H9 (cell line): Measurements from ENCODE around the gene WFS1. TPM values are rescaled to one million over a fixed set of nuclear protein-coding genes. Genes with fewer than 3 reads are reported as not detected.

Experiments
- DNase-seq: peaks from one replicate; pipeline ENCODE4 v3.0.0-alpha.2; 2017
- H2AFZ ChIP-seq: one replicate; pipeline ENCODE4 v1.6.1; 2013; ENCODE audit warnings: mild to moderate bottlenecking, low read length, control low read depth, moderate library complexity
- H2AK5ac ChIP-seq: 2 replicates; pipeline ENCODE4 v1.6.1; 2013; ENCODE audit warnings: low read length, control low read depth, mixed read lengths; ENCODE audit not compliant: insufficient read length
- H2BK120ac ChIP-seq: one replicate; pipeline ENCODE4 v1.6.1; 2013; ENCODE audit warnings: low read depth, mild to moderate bottlenecking, low read length, control low read depth, inconsistent platforms; ENCODE audit not compliant: poor library complexity, severe bottlenecking
- H2BK12ac ChIP-seq: 2 replicates; pipeline ENCODE4 v1.6.1; 2013; ENCODE audit warnings: low read length, control low read depth, mixed read lengths, low read depth; ENCODE audit not compliant: insufficient read length
- H2BK15ac ChIP-seq: 2 replicates; pipeline ENCODE4 v1.6.1; 2013; ENCODE audit warnings: low read depth, low read length, control low read depth
- H2BK20ac ChIP-seq: one replicate; pipeline ENCODE4 v1.6.1; 2013; ENCODE audit warnings: low read depth, mild to moderate bottlenecking, low read length, control low read depth, inconsistent platforms; ENCODE audit not compliant: poor library complexity, severe bottlenecking
- H2BK5ac ChIP-seq: 2 replicates; pipeline ENCODE4 v1.6.1; 2013; ENCODE audit warnings: low read length, control low read depth, mixed read lengths; ENCODE audit not compliant: insufficient read length
- H3K14ac ChIP-seq: 2 replicates; pipeline ENCODE4 v1.6.1; 2013; ENCODE audit warnings: low read length, control low read depth; ENCODE audit not compliant: insufficient read depth
- H3K18ac ChIP-seq: 2 replicates; pipeline ENCODE4 v1.6.1; 2013; ENCODE audit warnings: low read depth, mild to moderate bottlenecking, mixed read lengths, low read length, control low read depth; ENCODE audit not compliant: insufficient read length
- H3K23ac ChIP-seq: 2 replicates; pipeline ENCODE4 v1.6.1; 2013; ENCODE audit warnings: low read length, control low read depth, mixed read lengths, low read depth; ENCODE audit not compliant: insufficient read length
- H3K23me2 ChIP-seq: 2 replicates; pipeline ENCODE4 v1.6.1; 2013; ENCODE audit warnings: low read depth, mild to moderate bottlenecking, mixed read lengths, low read length, control low read depth; ENCODE audit not compliant: insufficient read length, poor library complexity, severe bottlenecking
- H3K27ac ChIP-seq: 2 replicates; pipeline ENCODE4 v1.5.1; 2013; ENCODE audit warnings: low read length, control low read depth, mixed read lengths, low read depth; ENCODE audit not compliant: insufficient read length
- H3K27me3 ChIP-seq: 2 replicates; pipeline ENCODE4 v1.6.1; 2013; ENCODE audit warnings: low read length, control low read depth, inconsistent platforms; ENCODE audit not compliant: insufficient read depth
- H3K4ac ChIP-seq: 2 replicates; pipeline ENCODE4 v1.6.1; 2013; ENCODE audit warnings: low read depth, mild to moderate bottlenecking, control low read depth, inconsistent platforms, low read length, moderate library complexity
- H3K4me1 ChIP-seq: 2 replicates; pipeline ENCODE4 v1.6.1; 2013; ENCODE audit warnings: low read length, control low read depth, inconsistent platforms; ENCODE audit not compliant: insufficient read depth
- H3K4me2 ChIP-seq: 2 replicates; pipeline ENCODE4 v1.6.1; 2013; ENCODE audit warnings: low read length, control low read depth, mixed read lengths; ENCODE audit not compliant: insufficient read length, insufficient read depth
- H3K56ac ChIP-seq: 2 replicates; pipeline ENCODE4 v1.6.1; 2013; ENCODE audit warnings: low read depth, mild to moderate bottlenecking, mixed read lengths, low read length, control low read depth; ENCODE audit not compliant: insufficient read length
- H3K79me1 ChIP-seq: 2 replicates; pipeline ENCODE4 v1.6.1; 2013; ENCODE audit warnings: low read depth, mild to moderate bottlenecking, moderate library complexity, low read length, control low read depth, inconsistent platforms; ENCODE audit not compliant: insufficient read depth, poor library complexity, severe bottlenecking
- H3K79me2 ChIP-seq: 2 replicates; pipeline ENCODE4 v1.6.1; 2013; ENCODE audit warnings: low read length, control low read depth, inconsistent platforms; ENCODE audit not compliant: insufficient read depth
- H3K9ac ChIP-seq: 2 replicates; pipeline ENCODE4 v1.6.1; 2013; ENCODE audit warnings: low read length, control low read depth, mixed read lengths; ENCODE audit not compliant: insufficient read length; ENCODE audit errors: extremely low read depth
- H3K9me3 ChIP-seq: one replicate; pipeline ENCODE4 v1.6.1; 2013; ENCODE audit warnings: low read depth, low read length, inconsistent platforms; ENCODE audit not compliant: control insufficient read depth
- H3T11ph ChIP-seq: one replicate; pipeline ENCODE4 v1.6.1; 2013; ENCODE audit warnings: mild to moderate bottlenecking, low read length, control low read depth, inconsistent platforms
- H4K20me1 ChIP-seq: one replicate; pipeline ENCODE4 v1.6.1; 2013; ENCODE audit not compliant: control insufficient read depth, insufficient read length, insufficient read depth
- H4K5ac ChIP-seq: 2 replicates; pipeline ENCODE4 v1.6.1; 2013; ENCODE audit warnings: low read depth, mild to moderate bottlenecking, mixed read lengths, low read length, control low read depth; ENCODE audit not compliant: insufficient read length
- H4K8ac ChIP-seq: replicated peaks from 2 replicates; pipeline ENCODE4 v1.6.1; 2013; ENCODE audit warnings: low read length, control low read depth, mixed read lengths, low read depth; ENCODE audit not compliant: insufficient read length
- H4K91ac ChIP-seq: 2 replicates; pipeline ENCODE4 v1.6.1; 2013; ENCODE audit warnings: low read depth, mild to moderate bottlenecking, moderate library complexity, mixed read lengths, low read length, control low read depth; ENCODE audit not compliant: insufficient read length
- H3K27ac Mint-ChIP-seq, 3 experiments: 2 replicates in 2 of 3; 3 replicates in 1 of 3; pipeline ENCODE4 v1.8.0; 2020 to 2021; ENCODE audit warnings: mixed read lengths in 3 of 3, mild to moderate bottlenecking in 1 of 3, moderate library complexity in 1 of 3
- H3K27me3 Mint-ChIP-seq: 2 replicates; pipeline ENCODE4 v1.8.0; 2021; ENCODE audit warnings: low read depth, mild to moderate bottlenecking, moderate library complexity, mixed read lengths
- H3K36me3 Mint-ChIP-seq, 3 experiments: 2 replicates in 2 of 3; 3 replicates in 1 of 3; pipeline ENCODE4 v1.8.0; 2020 to 2021; ENCODE audit warnings: low read depth in 3 of 3, mixed read lengths in 3 of 3; ENCODE audit not compliant: insufficient read depth in 1 of 3
- H3K4me1 Mint-ChIP-seq, 2 experiments: 2 replicates each; pipeline ENCODE4 v1.8.0; 2020; ENCODE audit warnings: mixed read lengths in 2 of 2
- H3K4me3 Mint-ChIP-seq, 2 experiments: 2 replicates in 1 of 2; 3 replicates in 1 of 2; pipeline ENCODE4 v1.8.0; 2020 to 2021; ENCODE audit warnings: mild to moderate bottlenecking in 2 of 2, mixed read lengths in 2 of 2, moderate library complexity in 1 of 2
- H3K9me3 Mint-ChIP-seq, 2 experiments: 2 replicates in 1 of 2; 3 replicates in 1 of 2; pipeline ENCODE4 v1.8.0; 2020; ENCODE audit warnings: mild to moderate bottlenecking in 2 of 2, mixed read lengths in 2 of 2, moderate library complexity in 1 of 2
- CTCF ChIP-seq: fragments of 200-600 bp; sonication (generic); conservative IDR thresholded peaks from 3 replicates; pipeline ENCODE4 v1.8.0; 2021; ENCODE audit warnings: antibody characterized with exemption, mild to moderate bottlenecking
- WGBS: extraction: QIAGEN DNeasy Blood & Tissue Kit; methylation state at CpG from one replicate; pipeline ENCODE4 v1.1.7; 2013; ENCODE audit warnings: missing lambda C conversion rate, low lambda C conversion rate, mixed read lengths; ENCODE audit not compliant: insufficient read length; ENCODE audit errors: extremely low coverage; 5-methylcytosine and 5-hydroxymethylcytosine counted together
- total RNA-seq: library from RNA; stranded (reverse); gene quantifications from 2 replicates; pipeline ENCODE4 v1.2.1, GENCODE V29; 2021

Gene WFS1
- total RNA-seq, 1 experiment from 2014 or later, result 18.9 TPM

- Histone ChIP-seq H4K8ac (no peak overlapping the region), H2BK12ac (no peak overlapping the region), H3K27ac (no peak overlapping the region), H3T11ph (no peak overlapping the region), H2AFZ (no peak overlapping the region), H3K4me2 (no peak overlapping the region), H3K4ac (no peak overlapping the region), H3K27me3 (no peaks in the 10 kb centered on the region), H2AK5ac (no peak overlapping the region), H3K14ac (no peak overlapping the region; the same call in 1 of the 2 replicates), H3K23me2 (no peaks in the 10 kb centered on the region), H3K9me3 (no peaks in the 10 kb centered on the region), H2BK20ac (no peak overlapping the region), H4K20me1 (no peaks in the 10 kb centered on the region), H4K91ac (no peak overlapping the region), H4K5ac (no peak overlapping the region), H2BK5ac (no peak overlapping the region), H3K23ac (no peak overlapping the region), H3K18ac (no peak overlapping the region), H3K79me1 (no peaks in the 10 kb centered on the region), H2BK15ac (no peak overlapping the region), H3K79me2 (no peaks in the 10 kb centered on the region), H3K4me1 (no peaks in the 10 kb centered on the region), H3K9ac (no peak overlapping the region), H3K56ac (no peak overlapping the region), H2BK120ac (no peak overlapping the region)
- H3K36me3 Mint-ChIP-seq, result peaks cover 4 to 11% (median 8%) of the 10 kb centered on the region in 3 experiments; a peak in 5 of 7 replicates
- peak overlapping the region in 2 of 3 experiments; percentile 57 to 85; a peak in 1 of 7 replicates for H3K27ac Mint-ChIP-seq
- H3K4me1 Mint-ChIP-seq, result peaks cover 4 to 12% of the 10 kb centered on the region in 2 experiments; a peak in 1 of 4 replicates
- TF ChIP-seq CTCF, result no peak
- no peaks in the 10 kb centered on the region for H3K9me3 Mint-ChIP-seq
- no peak for DNase-seq
- no CpG with 5 or more reads among the region's 16 CpGs for WGBS
- H3K27me3 Mint-ChIP-seq, result no peaks in the 10 kb centered on the region
- no peak overlapping the region for H3K4me3 Mint-ChIP-seq
These were observed 10.8 kb downstream of the WFS1 start for GRCh38 chr4:6280365-6280996.
